WTC11 (cell line): ENCODE data around the gene TMEM250. TPM values are rescaled to one million over a fixed set of nuclear protein-coding genes. Genes with fewer than 3 reads are reported as not detected.

Experiments
- ATAC-seq: fragments of 200-7000 bp; cut with Tn5 transposase; 2 replicates; pipeline ENCODE4 v1.10.0; 2021; ENCODE audit warnings: mild to moderate bottlenecking, moderate library complexity
- CTCF ChIA-PET: fragments of 300-600 bp; sonication (Branson Sonifier 250); formaldehyde crosslinking; loops from one replicate; lab custom pipeline; 2021; ENCODE audit warnings: antibody characterized with exemption; lab: Charles Lee
- POLR2A ChIA-PET: fragments of 350-600 bp; sonication (Branson Sonifier 250); formaldehyde crosslinking; loops from one replicate; lab custom pipeline; 2021; ENCODE audit warnings: antibody characterized with exemption; lab: Charles Lee
- DNase-seq: peaks from one replicate; pipeline ENCODE4 v3.0.0; 2021; ENCODE audit warnings: low spot score
- H3K27ac Mint-ChIP-seq: 2 replicates; pipeline ENCODE4 v1.8.0; 2021; ENCODE audit warnings: mixed read lengths
- H3K27me3 Mint-ChIP-seq: 2 replicates; pipeline ENCODE4 v1.8.0; 2021; ENCODE audit warnings: low read depth, mild to moderate bottlenecking, moderate library complexity, mixed read lengths
- H3K36me3 Mint-ChIP-seq: 2 replicates; pipeline ENCODE4 v1.8.0; 2021; ENCODE audit warnings: mixed read lengths
- H3K4me1 Mint-ChIP-seq: 2 replicates; pipeline ENCODE4 v1.8.0; 2022; ENCODE audit warnings: mixed read lengths
- H3K4me3 Mint-ChIP-seq: 2 replicates; pipeline ENCODE4 v1.8.0; 2021; ENCODE audit warnings: mild to moderate bottlenecking, moderate library complexity, mixed read lengths
- H3K9me3 Mint-ChIP-seq: 2 replicates; pipeline ENCODE4 v1.8.0; 2021; ENCODE audit warnings: mixed read lengths
- AFF4 ChIP-seq: sonication (generic); formaldehyde crosslinking; IDR thresholded peaks from 2 replicates; pipeline ENCODE4 v1.8.1; 2023; ENCODE audit warnings: mild to moderate bottlenecking, missing genetic modification reagents, borderline replicate concordance
- CTCF ChIP-seq: fragments of 200-600 bp; IDR thresholded peaks from 2 replicates; pipeline ENCODE4 v1.8.0; 2022; ENCODE audit warnings: antibody characterized with exemption
- E2F1 ChIP-seq: sonication (generic); formaldehyde crosslinking; IDR thresholded peaks from 2 replicates; pipeline ENCODE4 v1.8.0; 2022; ENCODE audit warnings: mild to moderate bottlenecking, missing genetic modification reagents
- E2F5 ChIP-seq: sonication (generic); formaldehyde crosslinking; IDR thresholded peaks from 2 replicates; pipeline ENCODE4 v1.8.1; 2022; ENCODE audit warnings: mild to moderate bottlenecking, moderate library complexity, missing genetic modification reagents
- ETV6 ChIP-seq: sonication (generic); formaldehyde crosslinking; IDR thresholded peaks from 2 replicates; pipeline ENCODE4 v1.8.1; 2022; ENCODE audit warnings: mild to moderate bottlenecking, missing genetic modification reagents
- FOXP1 ChIP-seq: sonication (generic); formaldehyde crosslinking; IDR thresholded peaks from 2 replicates; pipeline ENCODE4 v1.8.0; 2022; ENCODE audit warnings: missing genetic modification reagents, mild to moderate bottlenecking, moderate library complexity, borderline replicate concordance
- FOXP4 ChIP-seq: sonication (generic); formaldehyde crosslinking; IDR thresholded peaks from 2 replicates; pipeline ENCODE4 v1.8.0; 2022; ENCODE audit warnings: mild to moderate bottlenecking, missing genetic modification reagents
- HMGXB4 ChIP-seq: sonication (generic); formaldehyde crosslinking; IDR thresholded peaks from 2 replicates; pipeline ENCODE4 v1.8.1; 2023; ENCODE audit warnings: mild to moderate bottlenecking, moderate library complexity, missing genetic modification reagents
- KAT7 ChIP-seq: sonication (generic); formaldehyde crosslinking; IDR thresholded peaks from 2 replicates; pipeline ENCODE4 v1.8.1; 2023; ENCODE audit warnings: missing genetic modification reagents, mild to moderate bottlenecking, borderline replicate concordance
- MYBL2 ChIP-seq: sonication (generic); formaldehyde crosslinking; IDR thresholded peaks from 2 replicates; pipeline ENCODE4 v1.8.1; 2023; ENCODE audit warnings: mild to moderate bottlenecking, moderate library complexity, missing genetic modification reagents
- NFATC4 ChIP-seq: fragments of 250-450 bp; sonication (Bioruptor Pico); IDR thresholded peaks from 2 replicates; pipeline ENCODE4 v1.9.0; 2021; ENCODE audit warnings: mild to moderate bottlenecking
- PRRX2 ChIP-seq: fragments of 250-450 bp; sonication (Bioruptor Pico); IDR thresholded peaks from 2 replicates; pipeline ENCODE4 v1.8.0; 2021; ENCODE audit warnings: mild to moderate bottlenecking
- SMAD3 ChIP-seq: sonication (generic); formaldehyde crosslinking; IDR thresholded peaks from 2 replicates; pipeline ENCODE4 v1.8.0; 2022; ENCODE audit warnings: missing genetic modification reagents, mild to moderate bottlenecking, borderline replicate concordance
- TCF7 ChIP-seq: sonication (generic); formaldehyde crosslinking; IDR thresholded peaks from 2 replicates; pipeline ENCODE4 v1.8.0; 2022; ENCODE audit warnings: mild to moderate bottlenecking, low read depth, missing genetic modification reagents, moderate library complexity
- TEAD1 ChIP-seq: sonication (generic); formaldehyde crosslinking; IDR thresholded peaks from 2 replicates; pipeline ENCODE4 v1.8.0; 2022; ENCODE audit warnings: mild to moderate bottlenecking, missing genetic modification reagents
- ZBTB43 ChIP-seq: sonication (generic); formaldehyde crosslinking; IDR thresholded peaks from 2 replicates; pipeline ENCODE4 v1.8.1; 2023; ENCODE audit warnings: mild to moderate bottlenecking, missing genetic modification reagents
- ZNF121 ChIP-seq: sonication (generic); formaldehyde crosslinking; IDR thresholded peaks from 2 replicates; pipeline ENCODE4 v1.8.0; 2023; ENCODE audit warnings: missing genetic modification reagents
- ZNF317 ChIP-seq: sonication (generic); formaldehyde crosslinking; IDR thresholded peaks from 2 replicates; pipeline ENCODE4 v1.8.1; 2023; ENCODE audit warnings: low read depth, mild to moderate bottlenecking, moderate library complexity, missing genetic modification reagents, borderline replicate concordance
- ZNF396 ChIP-seq: fragments of 250-450 bp; sonication (Bioruptor Pico); IDR thresholded peaks from 2 replicates; pipeline ENCODE4 v1.8.0; 2021; ENCODE audit warnings: mild to moderate bottlenecking, moderate library complexity, borderline replicate concordance
- total RNA-seq: library from RNA; stranded (reverse); gene quantifications from 3 replicates; pipeline ENCODE4 v1.2.3, GENCODE V29; 2021

The TMEM250 gene
- total RNA-seq, 1 experiment from 2014 or later, result 39.4 TPM

GRCh38 chr9:136119883-136120393, 1.3 kb upstream of the TMEM250 start:
- TF ChIP-seq TCF7 (no peak), FOXP4 (CRISPR knock-in tag) (no peak), ZBTB43 (CRISPR knock-in tag) (no peak), ZNF121 (0 out of 2 replicates have a peak, but pooled peaks have one; percentile 10)
- H3K4me3 Mint-ChIP-seq, result peak overlapping the region; percentile 63
- no peaks in the 10 kb centered on the region; the same call in 1 of the 2 replicates for H3K4me1 Mint-ChIP-seq
- ATAC-seq (no peak), DNase-seq (no peak)
- ChIA-PET CTCF (interaction anchor here (0.6 to 1.5 kb wide), 5 partner anchors 9 to 99 kb away, joined by 3 to 6 read pairs (median 3); no protein-coding TSS in a partner anchor), POLR2A (no interaction called here)
- H3K27me3 Mint-ChIP-seq, result no peaks in the 10 kb centered on the region
- H3K36me3 Mint-ChIP-seq, result no peaks in the 10 kb centered on the region
- H3K27ac Mint-ChIP-seq, result no peak overlapping the region
- peaks cover 2% of the 10 kb centered on the region for H3K9me3 Mint-ChIP-seq

GRCh38 chr9:136119061-136119882, 597 bp upstream of the TMEM250 start:
- peak; percentile 55 for DNase-seq
- CTCF ChIA-PET, result interaction anchor here (0.6 to 1.5 kb wide), 6 partner anchors 9 to 158 kb away, joined by 3 to 6 read pairs (median 6); partner anchors contain the start of gene UBAC1
- peak; percentile 40 for ATAC-seq
- Mint-ChIP-seq H3K4me1 (no peaks in the 10 kb centered on the region; the same call in 1 of the 2 replicates), H3K36me3 (no peaks in the 10 kb centered on the region), H3K4me3 (peak overlapping the region; percentile 63), H3K27me3 (no peaks in the 10 kb centered on the region), H3K9me3 (no peaks in the 10 kb centered on the region), H3K27ac (no peak overlapping the region)
- POLR2A ChIA-PET, result no interaction called here
- TF ChIP-seq E2F5 (CRISPR knock-in tag), result no peak
- no peak for TF ChIP-seq AFF4 (CRISPR knock-in tag)
- TF ChIP-seq MYBL2 (CRISPR knock-in tag), result no peak
- TF ChIP-seq E2F1 (CRISPR knock-in tag), result peak; percentile 12; the same call in 1 of the 2 replicates
- peak; percentile 43; the same call in 1 of the 2 replicates for TF ChIP-seq HMGXB4
- 0 out of 2 replicates have a peak, but pooled peaks have one; percentile 7 for TF ChIP-seq ZNF317 (CRISPR knock-in tag)
- no peak for TF ChIP-seq FOXP1 (CRISPR knock-in tag)
- 0 out of 2 replicates have a peak, but pooled peaks have one; percentile 10 for TF ChIP-seq ETV6 (CRISPR knock-in tag)
- no peak for TF ChIP-seq SMAD3 (CRISPR knock-in tag)
- TF ChIP-seq TEAD1, result no peak; the same call in 1 of the 2 replicates
- no peak for TF ChIP-seq NFATC4
- TF ChIP-seq PRRX2, result no peak
- no peak for TF ChIP-seq KAT7 (CRISPR knock-in tag)
- TF ChIP-seq CTCF, result no peak
- no peak for TF ChIP-seq TCF7
- TF ChIP-seq ZNF396 (CRISPR knock-in tag), result no peak
- TF ChIP-seq ZNF121, result no peak
